CD4-positive, alpha-beta T cell treated with Interferon alpha-2 for 1 hour (primary cell): Measurements from ENCODE around the gene ANO8.
"Not testable (repeated sequence)": the region's sequence is repeated elsewhere in the genome, so short reads cannot be mapped to it uniquely, and the experiment has no call there.

Experiments used
- DNase-seq, 2 donors: peaks; one replicate each; pipeline ENCODE4 v3.0.0-alpha.2; 2020 to 2022

Gene ANO8

GRCh38 chr19:17285415-17286135 is 49.1 kb downstream of the ANO8 start:
- DNase-seq = no peak

- DNase-seq = no peak
These were observed 51.1 kb downstream of the ANO8 start for GRCh38 chr19:17283504-17283996.

- peak; percentile 77 to 82 for DNase-seq
These were observed 52.0 kb downstream of the ANO8 start for GRCh38 chr19:17282488-17283125.

- peak; percentile 28 to 52 for DNase-seq
These were observed 53.0 kb downstream of the ANO8 start, which contains the start of gene ANKLE1 for GRCh38 chr19:17281391-17282304. ANKLE1 (plus strand) TSS chr19:17281901; CDS start chr19:17281921, 20 bp downstream.

GRCh38 chr19:17279436-17279835 is 55.2 kb downstream of the ANO8 start:
- no peak for DNase-seq

- DNase-seq = no peak
These were observed 59.0 kb downstream of the ANO8 start for GRCh38 chr19:17275441-17276175.

GRCh38 chr19:17274892-17275291 is 59.8 kb downstream of the ANO8 start:
- DNase-seq = not testable (repeated sequence)
